GM19463 (cell line): Measurements from ENCODE around the gene C20orf202.

Experiments
- ATAC-seq: cut with Tn5 transposase; IDR thresholded peaks from one replicate; pipeline ENCODE4 v1.9.1; 2021; ENCODE audit warnings: mild to moderate bottlenecking, moderate library complexity; ENCODE audit not compliant: unreplicated experiment

Gene C20orf202

GRCh38 chr20:1184260-1184637 lies 19.0 kb upstream of the C20orf202 start:
- no peak for ATAC-seq

DNA sequence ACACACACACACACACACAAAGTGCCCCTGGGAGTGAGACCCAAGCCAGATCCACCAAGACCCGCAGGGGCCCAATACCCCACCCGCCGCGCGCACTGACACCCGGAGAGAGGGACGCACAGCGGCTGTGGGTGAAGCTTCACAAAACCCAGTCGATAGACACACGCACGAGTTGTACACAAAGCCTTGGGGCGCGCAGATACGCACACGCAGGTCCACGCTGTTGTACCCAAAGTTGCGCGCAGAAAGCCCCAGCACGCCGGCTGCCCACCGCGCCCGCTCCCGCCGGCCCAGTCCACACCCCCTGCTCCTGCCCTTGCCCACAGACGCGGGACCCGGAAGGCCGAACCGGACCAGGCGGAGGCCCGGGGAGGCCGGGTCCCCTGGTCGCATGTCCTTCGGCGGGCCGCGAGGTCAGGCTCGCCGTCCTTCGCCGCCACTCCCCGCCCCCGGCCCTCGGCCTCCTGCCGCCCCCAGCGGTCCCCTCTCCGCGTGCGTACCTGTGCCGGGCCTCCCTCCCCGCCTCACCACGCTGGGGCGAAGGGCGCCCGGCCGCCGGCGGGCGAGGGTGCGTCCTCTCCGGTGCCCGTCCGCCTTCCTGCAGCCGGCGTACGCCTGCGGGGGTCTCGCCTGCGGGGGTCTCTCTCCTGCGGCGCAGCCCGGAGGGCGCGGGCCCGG lies 18.5 kb upstream of the C20orf202 start, which contains the start of gene TMEM74B:
TMEM74B (minus strand) TSS at position 344 of the 678 bp plus-strand sequence. CDS start 1,180 bp downstream, outside the sequence.
- no peak for ATAC-seq

DNA sequence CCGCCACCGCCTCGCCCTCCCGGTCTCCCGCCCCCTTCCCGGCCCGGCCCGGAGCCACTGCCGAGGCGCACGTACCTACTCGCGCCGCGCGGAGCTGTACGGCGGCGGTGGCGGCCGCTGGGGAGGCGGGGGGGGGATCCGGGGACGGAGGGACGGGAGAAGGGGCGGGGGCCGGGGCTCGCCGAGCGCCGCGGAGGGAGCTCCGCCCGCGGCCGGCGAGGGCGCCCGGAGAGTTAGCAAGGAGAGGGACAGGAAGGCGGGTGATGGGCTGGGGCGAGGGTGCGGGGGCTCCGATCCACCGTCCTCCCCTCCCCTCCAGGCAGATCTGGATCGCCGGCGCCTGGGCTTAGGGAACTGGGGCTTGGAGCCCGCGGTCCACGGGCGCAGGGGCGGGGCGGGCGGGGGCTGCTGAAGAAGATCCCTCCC lies 17.9 kb upstream of the C20orf202 start:
- ATAC-seq, result no peak

DNA sequence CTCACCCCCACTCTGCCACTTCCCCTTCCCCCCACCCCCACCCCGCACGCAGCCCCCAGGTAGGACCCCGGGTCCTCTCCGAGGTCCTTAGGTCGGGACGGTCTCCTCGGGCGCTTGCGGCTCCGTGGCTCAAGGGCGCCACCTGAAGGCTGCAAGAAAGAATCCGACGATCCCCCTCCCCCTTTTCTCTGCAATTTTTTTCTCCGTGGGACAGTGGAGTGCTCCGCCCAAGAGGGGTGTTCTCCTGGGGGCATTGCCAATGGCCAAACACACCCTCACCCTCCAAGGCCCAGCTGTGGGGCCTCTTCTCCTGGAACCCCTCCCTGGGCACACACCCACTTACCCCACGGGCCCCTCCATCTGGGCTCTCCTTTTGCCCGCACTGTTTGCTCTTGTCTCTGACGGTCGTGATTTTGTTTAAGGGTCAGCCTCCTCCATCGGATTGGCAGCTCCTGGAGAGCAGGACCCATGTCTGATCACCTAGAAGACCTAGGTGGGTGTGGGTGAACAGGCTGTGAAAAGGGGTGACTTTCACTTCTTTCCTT lies 17.4 kb upstream of the C20orf202 start:
- ATAC-seq, result no peak

DNA sequence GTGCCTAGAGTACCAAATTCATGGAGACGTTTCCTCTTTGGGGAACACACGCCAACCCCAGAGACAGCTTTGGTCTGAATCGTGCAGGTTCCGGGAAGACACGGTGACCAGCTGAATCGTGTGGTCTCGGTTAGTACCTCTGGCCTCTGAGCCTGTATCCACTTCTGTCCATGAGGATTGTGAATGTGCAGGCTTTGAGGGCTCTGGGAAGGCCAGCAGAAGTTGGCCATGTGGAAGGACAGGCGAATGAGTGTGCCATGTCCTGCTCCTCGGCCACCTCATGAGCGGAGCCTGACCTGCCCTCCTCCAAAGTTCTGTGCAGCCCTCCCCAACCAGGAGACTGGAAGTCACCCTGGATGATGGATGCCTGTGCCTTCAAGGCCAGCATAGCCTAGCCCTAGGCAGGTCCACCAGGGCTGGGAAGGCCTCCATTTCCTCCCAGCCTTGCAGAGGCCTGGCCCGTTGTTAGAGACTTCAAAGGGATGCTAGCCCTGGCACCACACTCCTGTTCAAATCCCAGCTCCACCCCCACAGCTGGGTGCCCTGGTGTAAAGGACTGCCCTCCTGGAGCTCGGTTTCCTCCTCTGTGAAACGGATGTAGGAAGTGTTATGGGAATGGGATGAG lies 16.8 kb upstream of the C20orf202 start:
- ATAC-seq, result no peak

DNA sequence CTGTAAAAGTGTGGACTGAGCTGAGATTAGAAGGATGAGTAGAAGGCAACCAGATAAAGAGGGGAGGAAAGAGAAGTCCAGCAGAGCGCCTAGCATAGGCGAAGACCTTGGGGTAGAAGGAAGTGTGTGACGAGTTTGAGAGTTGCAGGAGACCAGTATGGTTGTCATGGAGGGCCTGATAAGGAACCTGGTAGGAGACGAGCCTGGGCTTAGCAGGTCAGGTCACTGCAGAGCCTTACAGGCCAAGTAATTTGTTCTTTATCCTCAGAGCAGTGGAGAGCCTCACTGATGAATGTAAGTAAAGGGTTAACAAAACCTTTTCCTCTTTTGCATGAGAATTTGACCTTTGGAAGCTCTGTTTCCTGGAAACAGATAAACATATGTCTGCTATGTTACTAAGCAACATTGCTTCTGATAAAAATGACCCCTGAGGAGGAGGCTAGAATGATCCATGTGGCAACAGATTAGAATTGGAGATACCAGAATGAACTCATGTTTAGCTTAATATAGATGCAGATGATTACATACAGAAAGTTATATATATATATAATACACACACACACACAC lies 15.6 kb upstream of the C20orf202 start:
- no peak for ATAC-seq

GRCh38 chr20:1188347-1188746 lies 14.9 kb upstream of the C20orf202 start:
- no peak for ATAC-seq

DNA sequence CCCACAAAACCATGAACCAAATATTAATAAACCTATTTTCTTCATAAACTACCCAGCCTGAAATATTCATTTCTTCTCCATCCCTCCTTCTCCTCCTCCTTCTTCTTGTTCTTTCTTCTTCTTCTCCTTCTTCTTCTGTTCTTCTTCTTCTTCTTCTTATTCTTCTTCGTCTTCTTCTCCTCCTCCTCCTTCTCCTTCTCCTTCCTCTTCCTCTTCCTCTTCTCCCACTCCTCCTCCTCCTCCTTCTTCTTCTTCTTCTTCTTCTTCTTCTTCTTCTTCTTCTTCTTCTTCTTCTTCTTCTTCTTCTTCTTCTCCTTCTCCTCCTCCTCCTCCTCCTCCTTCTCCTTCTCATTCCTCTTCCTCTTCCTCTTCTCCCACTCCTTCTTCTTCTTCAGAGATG lies 13.4 kb upstream of the C20orf202 start:
- no peak for ATAC-seq

DNA sequence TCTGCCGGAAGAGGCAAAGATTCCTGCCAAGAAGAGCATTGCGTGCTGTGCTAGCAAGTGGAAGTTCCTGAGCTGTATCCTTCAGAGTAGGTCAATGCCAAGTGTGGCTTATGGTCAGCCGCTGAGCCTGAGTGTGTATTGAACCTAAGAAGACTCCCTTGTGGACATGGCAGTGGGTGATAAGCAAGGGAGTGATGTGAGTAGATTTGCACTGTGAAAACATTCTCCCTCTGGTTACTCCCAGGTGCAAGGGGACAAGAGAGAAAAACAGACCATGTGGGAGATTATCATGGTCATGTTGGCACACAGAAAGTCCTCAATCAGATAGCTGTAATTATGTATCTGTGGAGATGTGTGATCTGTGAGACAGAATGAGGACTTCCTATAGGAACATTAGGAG lies 12.4 kb upstream of the C20orf202 start:
- ATAC-seq, result no peak

DNA sequence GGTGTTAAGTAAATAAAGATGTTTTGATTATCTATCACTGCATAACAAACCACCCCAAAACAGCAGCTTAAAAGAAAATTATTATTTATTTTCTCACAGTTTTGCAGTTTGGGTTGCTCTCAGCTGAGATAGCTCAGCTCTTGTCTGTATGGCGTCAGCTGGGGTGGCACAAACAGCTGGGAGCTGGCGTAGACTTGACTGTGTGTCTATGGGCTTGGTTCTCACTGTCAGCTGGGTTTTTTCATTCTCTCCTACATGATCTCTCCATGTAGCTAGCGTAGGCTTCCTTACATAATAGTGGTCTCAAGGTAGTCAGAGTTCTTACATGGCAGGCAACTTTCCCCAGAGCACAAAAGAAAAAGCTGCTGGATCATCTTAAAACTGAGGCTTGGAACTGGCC lies 12.0 kb upstream of the C20orf202 start:
- no peak for ATAC-seq

DNA sequence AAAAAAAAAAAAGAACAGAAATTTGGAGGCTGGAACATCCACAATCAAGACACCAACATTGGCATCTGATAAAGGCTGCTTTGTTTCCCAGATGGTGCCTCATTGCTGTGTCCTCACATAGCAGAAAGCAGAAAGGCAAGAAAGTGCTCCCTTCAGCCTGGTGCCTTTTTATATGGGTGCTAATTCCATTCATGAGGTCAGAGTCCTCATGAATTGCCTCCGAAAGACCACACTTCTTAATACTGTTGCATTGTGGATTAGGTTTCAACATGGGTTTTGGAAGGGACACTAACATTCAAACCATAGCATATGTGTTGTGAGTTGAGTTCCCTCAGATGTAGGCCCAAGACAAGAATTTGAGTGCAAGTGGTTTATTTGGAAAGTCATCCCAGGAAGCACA lies 8.0 kb upstream of the C20orf202 start:
- no peak for ATAC-seq

DNA sequence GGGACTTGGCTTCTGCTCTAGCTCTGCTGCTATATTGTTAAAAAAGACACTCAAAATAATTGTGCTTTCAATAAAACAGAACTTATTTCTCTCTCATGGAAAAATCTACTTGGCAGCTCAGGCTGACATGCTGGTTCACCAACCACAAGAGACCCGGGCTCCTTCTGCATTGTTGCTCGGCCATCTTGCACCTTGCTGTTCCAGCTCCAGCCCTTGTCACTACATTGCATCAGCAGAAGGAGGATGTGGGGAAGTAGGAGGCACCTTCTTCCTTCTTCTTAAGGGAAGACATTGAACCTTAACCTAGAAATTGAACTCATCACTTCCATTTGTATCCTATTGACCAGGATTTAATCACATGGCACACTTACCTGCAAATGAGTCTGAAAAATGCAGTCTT lies 6.6 kb upstream of the C20orf202 start:
- no peak for ATAC-seq

- no peak for ATAC-seq
Observed at GRCh38 chr20:1197801-1198200, 5.5 kb upstream of the C20orf202 start.

- ATAC-seq, result no peak
Observed at GRCh38 chr20:1198751-1199150, 4.5 kb upstream of the C20orf202 start.

DNA sequence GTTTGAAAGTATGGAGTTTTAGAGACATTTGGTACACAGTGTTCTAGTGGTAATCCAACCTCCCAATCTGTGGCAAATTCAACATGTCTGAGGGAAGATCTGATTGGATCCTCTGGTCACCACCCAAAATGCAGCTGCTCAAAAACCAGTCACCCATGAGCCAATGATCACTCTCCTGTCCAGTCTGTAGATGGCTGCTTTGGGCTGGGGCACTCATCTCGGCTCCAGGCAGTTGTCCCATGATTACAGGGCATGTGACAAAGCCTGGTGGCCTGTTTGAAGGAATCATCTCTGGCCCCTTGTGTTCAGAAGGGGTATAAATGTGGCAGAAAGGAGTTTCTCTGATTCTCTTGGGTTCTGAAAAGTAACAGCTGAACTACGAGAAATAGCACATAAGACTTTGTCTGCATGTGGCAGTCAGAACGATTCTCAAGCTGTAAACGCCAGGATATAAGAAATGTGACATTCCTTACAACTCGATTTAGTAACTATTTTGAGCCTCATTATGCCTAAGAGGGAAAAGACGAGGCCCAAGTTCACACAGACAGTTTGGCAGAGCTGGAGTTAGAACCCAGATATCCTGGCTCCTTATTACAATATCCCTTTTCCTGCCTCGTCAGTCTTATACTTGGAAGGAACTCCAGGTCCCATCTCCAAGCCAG lies 3.9 kb upstream of the C20orf202 start:
- no peak for ATAC-seq

DNA sequence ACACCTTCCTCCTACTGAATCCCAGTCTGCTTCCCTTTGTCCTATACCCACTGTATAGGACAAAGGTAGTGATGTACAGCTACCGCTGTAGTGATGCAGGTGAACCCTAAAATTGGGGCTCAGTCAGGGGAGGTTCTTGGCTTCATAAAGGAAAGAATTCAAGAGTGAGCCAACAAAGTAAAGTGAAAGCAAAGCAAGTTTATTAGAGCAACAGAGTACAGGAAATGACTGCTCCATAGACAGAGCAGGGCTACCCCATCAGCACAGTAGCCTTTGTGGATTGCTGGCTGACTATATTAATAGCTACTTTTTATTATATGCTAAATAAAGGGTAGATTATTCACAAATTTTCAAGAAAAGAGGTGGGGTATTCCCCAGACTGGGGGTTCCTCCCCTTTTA lies 3.3 kb upstream of the C20orf202 start:
- no peak for ATAC-seq

- ATAC-seq, result no peak
Observed at GRCh38 chr20:1203630-1204029, 376 bp downstream of the C20orf202 start.

GRCh38 chr20:1204113-1204512 lies 859 bp downstream of the C20orf202 start:
- no peak for ATAC-seq

- ATAC-seq, result no peak
Observed at GRCh38 chr20:1204576-1204975, 1.3 kb downstream of the C20orf202 start.

DNA sequence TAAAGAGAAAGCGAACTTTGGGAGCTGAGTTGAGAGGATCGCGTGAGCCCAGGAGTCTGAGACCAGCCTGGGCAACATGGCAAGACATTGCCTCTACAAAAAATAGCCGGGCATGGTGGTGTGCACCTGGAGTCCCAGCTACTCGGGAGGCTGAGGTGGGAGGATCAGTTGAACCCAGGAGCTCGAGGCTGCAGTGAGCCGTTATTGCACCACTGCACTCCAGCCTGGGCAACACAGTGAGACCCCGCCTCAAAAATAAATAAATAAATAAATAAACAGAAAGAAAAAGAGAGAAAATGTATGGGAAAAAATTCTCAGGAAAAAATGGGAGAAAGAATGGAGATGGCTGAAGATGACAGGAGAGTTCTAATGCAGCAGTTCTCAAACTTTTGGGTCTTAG lies 2.5 kb downstream of the C20orf202 start:
- no peak for ATAC-seq

- ATAC-seq, result no peak
Observed at GRCh38 chr20:1206366-1207148, 3.3 kb downstream of the C20orf202 start.
